ENCODE results near the gene METTL1.

- TF ChIP-seq GATA2 (IDR thresholded peaks at IDR 0.05; ENCODE audit: low read depth, low read length): no peak
- TF ChIP-seq GATA3 (IDR thresholded peaks at IDR 0.05; ENCODE audit: low read depth, low read length): no peak
Measured at GRCh38 chr12:57745485-57745881, 26.4 kb downstream of the METTL1 start.
